ENCODE measurements around the gene ZDHHC4.
"Not testable (repeated sequence)": the region's sequence is repeated elsewhere in the genome, so short reads cannot be mapped to it uniquely, and the experiment has no call there.

DNA sequence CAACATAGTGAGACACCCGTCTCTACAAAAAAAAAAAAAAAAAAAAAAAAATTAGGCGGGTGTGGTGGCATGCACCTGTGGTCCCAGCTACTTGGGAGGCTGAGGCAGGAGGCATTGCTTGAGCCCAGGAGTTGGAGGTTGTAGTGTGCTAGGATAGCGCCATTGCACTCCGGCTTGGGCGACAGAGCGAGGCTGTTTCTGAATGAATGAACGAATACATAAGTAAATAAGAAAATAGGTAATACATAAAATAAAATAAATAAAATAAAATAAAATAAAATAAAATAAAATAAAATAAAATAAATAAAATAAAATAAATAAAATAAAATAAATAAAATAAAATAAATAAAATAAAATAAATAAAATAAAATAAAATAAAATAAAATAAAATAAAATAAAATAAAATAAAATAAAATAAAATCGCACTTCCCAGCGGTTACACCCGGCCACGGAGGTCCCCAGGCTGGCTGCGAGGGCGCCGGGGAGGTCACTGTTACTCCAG, 336 bp upstream of the ZDHHC4 start:
- TF ChIP-seq, protein P1, sequence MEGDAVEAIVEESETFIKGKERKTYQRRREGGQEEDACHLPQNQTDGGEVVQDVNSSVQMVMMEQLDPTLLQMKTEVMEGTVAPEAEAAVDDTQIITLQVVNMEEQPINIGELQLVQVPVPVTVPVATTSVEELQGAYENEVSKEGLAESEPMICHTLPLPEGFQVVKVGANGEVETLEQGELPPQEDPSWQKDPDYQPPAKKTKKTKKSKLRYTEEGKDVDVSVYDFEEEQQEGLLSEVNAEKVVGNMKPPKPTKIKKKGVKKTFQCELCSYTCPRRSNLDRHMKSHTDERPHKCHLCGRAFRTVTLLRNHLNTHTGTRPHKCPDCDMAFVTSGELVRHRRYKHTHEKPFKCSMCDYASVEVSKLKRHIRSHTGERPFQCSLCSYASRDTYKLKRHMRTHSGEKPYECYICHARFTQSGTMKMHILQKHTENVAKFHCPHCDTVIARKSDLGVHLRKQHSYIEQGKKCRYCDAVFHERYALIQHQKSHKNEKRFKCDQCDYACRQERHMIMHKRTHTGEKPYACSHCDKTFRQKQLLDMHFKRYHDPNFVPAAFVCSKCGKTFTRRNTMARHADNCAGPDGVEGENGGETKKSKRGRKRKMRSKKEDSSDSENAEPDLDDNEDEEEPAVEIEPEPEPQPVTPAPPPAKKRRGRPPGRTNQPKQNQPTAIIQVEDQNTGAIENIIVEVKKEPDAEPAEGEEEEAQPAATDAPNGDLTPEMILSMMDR (IDR thresholded peaks at IDR 0.05; ENCODE audit: low read depth, low read length), result not testable (repeated sequence)
- TF ChIP-seq EZH2phosphoT487 (IDR thresholded peaks at IDR 0.05; ENCODE audit: low read depth), result not testable (repeated sequence)
